Spleen (tissue), 7 donors: ENCODE data around the gene BANP.

Source experiments
- CTCF ChIP-seq, 11 experiments: fragments of 200-600 bp in 7 of 11; fragments of 450-650 bp in 4 of 11; sonication (generic) in 4 of 11; IDR thresholded peaks in 8 of 11; conservative IDR thresholded peaks in 3 of 11; 1 replicate in 7 of 11; 2 replicates in 4 of 11; pipeline versions ENCODE4 v1.4.0 to v1.8.0; 2016 to 2021; ENCODE audit warnings: antibody characterized with exemption in 11 of 11, inconsistent platforms in 4 of 11, mild to moderate bottlenecking in 1 of 11
- POLR2A ChIP-seq, 3 donors: fragments of 450-650 bp; IDR thresholded peaks; one replicate each; pipeline ENCODE4 v1.5.1; 2017; ENCODE audit warnings: antibody characterized with exemption in 3 of 3, mild to moderate bottlenecking in 1 of 3
- POLR2AphosphoS5 ChIP-seq, 3 donors: sonication (generic); formaldehyde crosslinking; IDR thresholded peaks; one replicate each; pipeline ENCODE4 v1.5.1; 2017; ENCODE audit warnings: antibody characterized with exemption in 3 of 3
- donor health status: DM: no; HTN: no; CAD: no; lungs with moderate emphysema.
- donor health status: DM: no; HTN: no; CAD: no.
- donor health status: DM: no; HTN: no; CAD: no.

- no peak for TF ChIP-seq POLR2AphosphoS5 (IDR thresholded peaks at IDR 0.05)
- TF ChIP-seq POLR2A (IDR thresholded peaks at IDR 0.05): no peak
- TF ChIP-seq CTCF (IDR thresholded peaks at IDR 0.05 in 8 of 11, conservative IDR thresholded peaks at IDR 0.05 in 3 of 11): peak in 4 of 11 experiments; percentile 20 to 36 (median 31)
Measured at GRCh38 chr16:88005181-88005581, 53.9 kb downstream of the BANP start.
